Thoracic aorta (tissue), 2 donors: ENCODE results near the gene ATP8B3. TPM values are rescaled to one million over a fixed set of nuclear protein-coding genes. Genes with fewer than 3 reads are reported as not detected.

Experiments used
- ATAC-seq: fragments of 150-250 bp; one replicate; pipeline ENCODE4 v1.8.0; 2017; ENCODE audit warnings: low read depth; ENCODE audit not compliant: insufficient number of reproducible peaks, low FRiP score
- DNase-seq: peaks from one replicate; pipeline ENCODE4 v3.0.0-alpha.2; 2020; ENCODE audit warnings: low spot score
- H3K27ac ChIP-seq, 2 donors: fragments of 200-600 bp; sonication (generic); 1 replicate in 1 of 2; 2 replicates in 1 of 2; pipeline ENCODE4 v1.5.1; 2016; ENCODE audit warnings: mild to moderate bottlenecking in 2 of 2, moderate library complexity in 2 of 2
- H3K27me3 ChIP-seq: fragments of 200-600 bp; sonication (generic); replicated peaks from 2 replicates; pipeline ENCODE4 v1.6.0; 2016; ENCODE audit warnings: mild to moderate bottlenecking; ENCODE audit not compliant: insufficient read depth
- H3K36me3 ChIP-seq: fragments of 200-600 bp; sonication (generic); one replicate; pipeline ENCODE4 v1.5.1; 2016
- H3K4me1 ChIP-seq, 2 donors: fragments of 200-600 bp; sonication (generic); 1 replicate in 1 of 2; 2 replicates in 1 of 2; pipeline versions ENCODE4 v1.5.1 to v1.6.0; 2016; ENCODE audit warnings: low read depth in 2 of 2, mild to moderate bottlenecking in 1 of 2; ENCODE audit not compliant: control insufficient read depth in 1 of 2
- H3K4me3 ChIP-seq: fragments of 200-600 bp; sonication (generic); 2 replicates; pipeline ENCODE4 v1.5.1; 2016; ENCODE audit warnings: mild to moderate bottlenecking
- H3K9me3 ChIP-seq: fragments of 200-600 bp; sonication (generic); 2 replicates; pipeline ENCODE4 v1.5.1; 2016
- total RNA-seq, 2 donors: library from RNA; depleted of rRNA; stranded (reverse); fragments of >200 nt; gene quantifications; one replicate each; pipeline versions ENCODE4 v1.1.0 to v1.2.3, GENCODE V29; 2016
- TF ChIP-seq, protein P1 (sequence below): fragments of 200-600 bp; sonication (generic); IDR thresholded peaks from one replicate; pipeline ENCODE4 v1.5.1; 2019; ENCODE audit warnings: antibody characterized with exemption

The ATP8B3 gene
- total RNA-seq, 2 donors from 2014 or later, result 0.21 to 1.4 TPM

DNA sequence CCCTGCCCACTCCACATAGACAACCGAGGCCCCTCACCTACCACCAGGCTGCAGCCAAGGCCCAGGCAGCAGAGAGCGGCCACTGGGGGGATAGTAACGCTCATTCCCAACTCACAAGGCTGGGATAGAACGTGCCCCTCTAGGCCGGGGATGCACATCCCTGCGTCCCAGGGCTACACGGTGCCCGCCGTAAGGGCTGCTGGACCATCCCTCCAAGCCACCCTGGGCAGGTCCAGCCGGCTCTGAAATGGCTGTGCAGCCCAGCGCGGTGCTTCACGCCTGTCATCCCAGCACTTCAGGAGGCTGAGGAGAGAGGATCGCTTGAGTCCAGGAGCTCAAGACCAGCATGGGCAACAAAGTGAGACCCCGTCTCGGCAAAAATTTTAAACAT lies 33.0 kb upstream of the ATP8B3 start:
- H3K4me3 ChIP-seq, result no peak overlapping the region
- H3K4me1 ChIP-seq, result peaks cover 22 to 42% of the 10 kb centered on the region in 2 donors
- no peaks in the 10 kb centered on the region for H3K27me3 ChIP-seq
- no peaks in the 10 kb centered on the region for H3K9me3 ChIP-seq
- TF ChIP-seq, protein P1, sequence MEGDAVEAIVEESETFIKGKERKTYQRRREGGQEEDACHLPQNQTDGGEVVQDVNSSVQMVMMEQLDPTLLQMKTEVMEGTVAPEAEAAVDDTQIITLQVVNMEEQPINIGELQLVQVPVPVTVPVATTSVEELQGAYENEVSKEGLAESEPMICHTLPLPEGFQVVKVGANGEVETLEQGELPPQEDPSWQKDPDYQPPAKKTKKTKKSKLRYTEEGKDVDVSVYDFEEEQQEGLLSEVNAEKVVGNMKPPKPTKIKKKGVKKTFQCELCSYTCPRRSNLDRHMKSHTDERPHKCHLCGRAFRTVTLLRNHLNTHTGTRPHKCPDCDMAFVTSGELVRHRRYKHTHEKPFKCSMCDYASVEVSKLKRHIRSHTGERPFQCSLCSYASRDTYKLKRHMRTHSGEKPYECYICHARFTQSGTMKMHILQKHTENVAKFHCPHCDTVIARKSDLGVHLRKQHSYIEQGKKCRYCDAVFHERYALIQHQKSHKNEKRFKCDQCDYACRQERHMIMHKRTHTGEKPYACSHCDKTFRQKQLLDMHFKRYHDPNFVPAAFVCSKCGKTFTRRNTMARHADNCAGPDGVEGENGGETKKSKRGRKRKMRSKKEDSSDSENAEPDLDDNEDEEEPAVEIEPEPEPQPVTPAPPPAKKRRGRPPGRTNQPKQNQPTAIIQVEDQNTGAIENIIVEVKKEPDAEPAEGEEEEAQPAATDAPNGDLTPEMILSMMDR, result no peak
- H3K27ac ChIP-seq, result no peak overlapping the region
- DNase-seq, result no peak
- peaks cover 4% of the 10 kb centered on the region for H3K36me3 ChIP-seq
- no peak for ATAC-seq

GRCh38 chr19:1844513-1845124 lies 32.5 kb upstream of the ATP8B3 start:
- TF ChIP-seq, protein P1, result no peak
- no peaks in the 10 kb centered on the region for H3K27me3 ChIP-seq
- DNase-seq (no peak), ATAC-seq (no peak)
- peaks cover 4% of the 10 kb centered on the region for H3K36me3 ChIP-seq
- H3K27ac ChIP-seq, result no peak overlapping the region
- no peak overlapping the region for H3K4me3 ChIP-seq
- peaks cover 22 to 42% of the 10 kb centered on the region in 2 donors for H3K4me1 ChIP-seq
- no peaks in the 10 kb centered on the region for H3K9me3 ChIP-seq

DNA sequence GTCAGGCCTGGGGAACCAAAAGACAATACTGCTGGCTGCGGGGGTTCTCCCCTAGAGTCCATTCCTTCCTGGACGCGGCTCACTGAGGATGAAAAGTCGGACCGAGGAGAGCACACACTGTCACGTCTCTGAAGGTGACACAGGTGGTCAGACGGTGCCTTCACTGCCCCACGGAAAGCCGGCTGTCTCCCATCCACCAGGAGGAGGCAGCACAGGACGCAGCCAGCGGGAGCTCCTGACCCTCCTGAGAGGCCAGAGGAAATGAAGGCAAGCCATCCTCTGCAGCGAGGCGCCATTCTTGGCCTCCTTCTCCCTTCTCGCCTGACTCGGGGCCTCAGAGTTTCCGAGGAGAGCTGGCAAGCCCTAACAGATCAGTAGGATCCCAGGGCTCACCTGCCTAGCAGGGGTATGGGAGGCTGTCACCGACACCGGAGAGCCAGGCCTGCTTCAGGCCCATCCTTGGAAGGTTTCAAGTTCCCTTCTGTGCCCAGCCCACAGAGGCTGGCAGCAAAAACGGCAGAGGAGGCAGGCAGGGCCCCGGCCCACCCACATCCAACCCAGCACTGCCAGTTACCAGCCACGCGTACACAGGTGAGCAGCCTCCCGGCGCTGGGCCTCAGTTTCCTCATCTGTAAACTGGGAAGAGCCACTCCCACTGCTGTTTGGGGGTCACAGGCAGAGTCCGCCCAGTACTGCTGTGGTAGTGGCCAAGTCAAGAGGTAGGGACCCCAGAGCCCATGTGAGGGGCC lies 31.7 kb upstream of the ATP8B3 start:
- Histone ChIP-seq H3K27me3 (no peaks in the 10 kb centered on the region), H3K4me3 (no peak overlapping the region), H3K9me3 (no peaks in the 10 kb centered on the region), H3K4me1 (peaks cover 22 to 42% of the 10 kb centered on the region in 2 donors), H3K36me3 (peaks cover 4% of the 10 kb centered on the region), H3K27ac (no peak overlapping the region)
- no peak for DNase-seq
- ATAC-seq, result no peak
- TF ChIP-seq, protein P1, result no peak

DNA sequence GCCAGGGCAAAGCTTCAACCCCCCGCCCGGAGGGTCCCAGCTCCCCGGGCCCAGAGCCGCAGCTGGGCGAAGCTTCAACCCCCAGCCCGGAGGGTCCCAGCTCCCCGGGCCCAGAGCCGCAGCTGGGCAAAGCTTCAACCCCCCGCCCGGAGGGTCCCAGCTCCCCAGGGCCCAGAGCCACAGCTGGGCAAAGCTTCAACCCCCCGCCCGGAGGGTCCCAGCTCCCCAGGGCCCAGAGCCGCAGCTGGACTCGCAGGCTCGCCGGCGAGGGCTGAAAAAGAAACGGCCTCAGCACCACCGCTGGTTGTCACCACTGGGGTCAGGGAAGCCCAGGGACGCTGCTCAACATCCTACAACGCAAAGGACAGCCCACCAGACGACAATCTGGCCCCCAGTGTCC lies 31.0 kb upstream of the ATP8B3 start:
- ATAC-seq (no peak), DNase-seq (no peak)
- Histone ChIP-seq H3K36me3 (peaks cover 4% of the 10 kb centered on the region), H3K9me3 (no peaks in the 10 kb centered on the region), H3K27me3 (no peaks in the 10 kb centered on the region), H3K4me1 (peaks cover 22 to 42% of the 10 kb centered on the region in 2 donors), H3K4me3 (no peak overlapping the region), H3K27ac (no peak overlapping the region)
- TF ChIP-seq, protein P1, result no peak

GRCh38 chr19:1841209-1841924 lies 29.3 kb upstream of the ATP8B3 start:
- H3K9me3 ChIP-seq, result no peaks in the 10 kb centered on the region
- TF ChIP-seq, protein P1, result no peak
- H3K27me3 ChIP-seq, result no peaks in the 10 kb centered on the region
- peaks cover 4% of the 10 kb centered on the region for H3K36me3 ChIP-seq
- ATAC-seq (no peak), DNase-seq (no peak)
- H3K4me1 ChIP-seq, result peaks cover 10 to 38% of the 10 kb centered on the region in 2 donors
- no peak overlapping the region for H3K27ac ChIP-seq
- H3K4me3 ChIP-seq, result no peak overlapping the region
